Testis (tissue), 2 donors: ENCODE data around the gene MEGF6.

Source experiments
- CTCF ChIP-seq, 3 experiments: fragments of 450-650 bp in 2 of 3; fragments of 200-600 bp in 1 of 3; sonication (generic) in 1 of 3; IDR thresholded peaks; one replicate each; pipeline ENCODE4 v1.5.1; 2016 to 2019; ENCODE audit warnings: antibody characterized with exemption in 3 of 3, mild to moderate bottlenecking in 2 of 3, moderate library complexity in 1 of 3
- POLR2A ChIP-seq: fragments of 450-650 bp; IDR thresholded peaks from one replicate; pipeline ENCODE4 v1.6.1; 2017; ENCODE audit warnings: antibody characterized with exemption, mild to moderate bottlenecking, moderate library complexity

- no peak for TF ChIP-seq CTCF (IDR thresholded peaks at IDR 0.05)
- TF ChIP-seq POLR2A: no peak
These were observed 53.1 kb downstream of the MEGF6 start for GRCh38 chr1:3558036-3558726.
